H1 (cell line): Measurements from ENCODE around the gene SLU7. TPM values are rescaled to one million over a fixed set of nuclear protein-coding genes. Genes with fewer than 3 reads are reported as not detected.

Experiments
- CTCF ChIA-PET: fragments of 300-600 bp; sonication (Branson Sonifier 250); formaldehyde crosslinking; loops from one replicate; lab custom pipeline; 2021; ENCODE audit not compliant: partially characterized antibody; lab: Charles Lee
- POLR2A ChIA-PET: fragments of 300-600 bp; sonication (Branson Sonifier 250); formaldehyde crosslinking; loops from one replicate; lab custom pipeline; 2021; ENCODE audit warnings: inconsistent platforms; ENCODE audit not compliant: partially characterized antibody; lab: Charles Lee
- DNase-seq, 2 experiments: peaks; one replicate each; pipeline versions ENCODE4 v3.0.0 to v3.0.0-alpha.2; 2010 to 2022; ENCODE audit warnings: low spot score in 2 of 2, low read depth in 1 of 2, mixed read lengths in 1 of 2
- FAIRE-seq: peaks from 2 replicates; lab custom pipeline; 2011; peaks lifted over from hg19 to GRCh38; lab: Jason Lieb, UNC
- H2AFZ ChIP-seq: 2 replicates; pipeline ENCODE4 v1.8.1; 2012; ENCODE audit warnings: low read length, inconsistent platforms
- H2AK5ac ChIP-seq: 2 replicates; pipeline ENCODE4 v1.6.1; 2013; ENCODE audit warnings: low read depth, low read length
- H2BK120ac ChIP-seq: replicated peaks from 2 replicates; pipeline ENCODE3; 2013; ENCODE audit warnings: low read depth, low read length, inconsistent platforms
- H2BK12ac ChIP-seq: 2 replicates; pipeline ENCODE4 v1.6.1; 2013; ENCODE audit warnings: low read depth, low read length
- H2BK15ac ChIP-seq: 2 replicates; pipeline ENCODE4 v1.6.1; 2013; ENCODE audit warnings: low read length
- H2BK20ac ChIP-seq: 2 replicates; pipeline ENCODE4 v1.6.1; 2013; ENCODE audit warnings: low read length
- H2BK5ac ChIP-seq: 2 replicates; pipeline ENCODE4 v1.6.1; 2013; ENCODE audit warnings: low read depth, low read length
- H3K14ac ChIP-seq: 2 replicates; pipeline ENCODE4 v1.6.1; 2013; ENCODE audit warnings: inconsistent platforms; ENCODE audit not compliant: insufficient read length
- H3K18ac ChIP-seq: 2 replicates; pipeline ENCODE4 v1.6.1; 2013; ENCODE audit warnings: low read length; ENCODE audit errors: extremely low read depth
- H3K23ac ChIP-seq: 2 replicates; pipeline ENCODE4 v1.6.1; 2013; ENCODE audit warnings: inconsistent platforms; ENCODE audit not compliant: insufficient read length
- H3K23me2 ChIP-seq: 2 replicates; pipeline ENCODE4 v1.6.1; 2013; ENCODE audit warnings: low read depth, low read length
- H3K27ac ChIP-seq: 2 replicates; pipeline ENCODE4 v1.6.1; 2011; ENCODE audit warnings: low read depth, low read length, inconsistent platforms
- H3K27me3 ChIP-seq, 4 experiments: replicated peaks in 1 of 4; 1 replicate in 1 of 4; 2 replicates in 3 of 4; pipeline versions ENCODE4 v1.6.1 to v1.8.1; 2011 to 2013; ENCODE audit warnings: low read length in 3 of 4, mild to moderate bottlenecking in 3 of 4, inconsistent platforms in 2 of 4, mixed read lengths in 2 of 4, moderate library complexity in 1 of 4; ENCODE audit not compliant: control insufficient read depth in 3 of 4, insufficient read depth in 3 of 4; ENCODE audit errors: extremely low read depth in 1 of 4
- H3K36me3 ChIP-seq, 4 experiments: 2 replicates each; pipeline versions ENCODE4 v1.6.1 to v1.8.1; 2011 to 2013; ENCODE audit warnings: mild to moderate bottlenecking in 4 of 4, low read length in 3 of 4, moderate library complexity in 2 of 4, control low read depth in 1 of 4, inconsistent platforms in 1 of 4; ENCODE audit not compliant: insufficient read depth in 4 of 4, control insufficient read depth in 2 of 4
- H3K4ac ChIP-seq: replicated peaks from 2 replicates; pipeline ENCODE3; 2013; ENCODE audit warnings: low read length, low read depth, mixed read lengths, inconsistent platforms; ENCODE audit not compliant: insufficient read length
- H3K4me1 ChIP-seq, 4 experiments: replicated peaks in 1 of 4; 1 replicate in 1 of 4; 2 replicates in 3 of 4; pipeline versions ENCODE4 v1.6.1 to v1.8.1; 2011 to 2013; ENCODE audit warnings: low read length in 3 of 4, inconsistent platforms in 2 of 4, mixed read lengths in 1 of 4; ENCODE audit not compliant: insufficient read depth in 4 of 4, control insufficient read depth in 3 of 4
- H3K4me2 ChIP-seq, 2 experiments: 2 replicates each; pipeline versions ENCODE4 v1.6.1 to v1.8.1; 2011 to 2013; ENCODE audit warnings: low read depth in 2 of 2, low read length in 2 of 2, control low read depth in 1 of 2, inconsistent platforms in 1 of 2, mild to moderate bottlenecking in 1 of 2; ENCODE audit not compliant: insufficient read depth in 1 of 2
- H3K4me3 ChIP-seq, 4 experiments: fragments of 200-600, 300-600 bp in 1 of 4; sonication (generic), shearing (Covaris generic), sonication (Bioruptor Twin) in 1 of 4; 2 replicates each; pipeline versions ENCODE4 v1.5.1 to v1.8.1; 2011 to 2016; ENCODE audit warnings: low read length in 4 of 4, low read depth in 3 of 4, control low read depth in 2 of 4, inconsistent platforms in 2 of 4, mild to moderate bottlenecking in 2 of 4, mixed read lengths in 1 of 4, moderate library complexity in 1 of 4; ENCODE audit not compliant: insufficient read depth in 2 of 4; ENCODE audit errors: extremely low read depth in 1 of 4
- H3K56ac ChIP-seq: replicated peaks from 2 replicates; pipeline ENCODE3; 2013; ENCODE audit warnings: low read depth, mild to moderate bottlenecking, mixed read lengths, low read length, inconsistent platforms; ENCODE audit not compliant: insufficient read length
- H3K79me1 ChIP-seq: 2 replicates; pipeline ENCODE4 v1.6.1; 2013; ENCODE audit warnings: low read depth, low read length, control low read depth
- H3K79me2 ChIP-seq, 2 experiments: 2 replicates each; pipeline versions ENCODE4 v1.6.1 to v1.8.1; 2012 to 2013; ENCODE audit warnings: low read length in 2 of 2, mild to moderate bottlenecking in 2 of 2, inconsistent platforms in 1 of 2; ENCODE audit not compliant: insufficient read depth in 2 of 2, control insufficient read depth in 1 of 2
- H3K9ac ChIP-seq, 4 experiments: replicated peaks in 1 of 4; 1 replicate in 1 of 4; 2 replicates in 3 of 4; pipeline versions ENCODE4 v1.6.1 to v1.8.1; 2011 to 2013; ENCODE audit warnings: low read depth in 3 of 4, low read length in 3 of 4, control low read depth in 2 of 4, mild to moderate bottlenecking in 2 of 4, moderate library complexity in 2 of 4, inconsistent platforms in 1 of 4; ENCODE audit errors: extremely low read depth in 1 of 4
- H3K9me3 ChIP-seq, 2 experiments: 2 replicates each; pipeline versions ENCODE4 v1.6.1 to v1.8.1; 2012 to 2013; ENCODE audit warnings: mild to moderate bottlenecking in 2 of 2, moderate library complexity in 2 of 2, control low read depth in 1 of 2, inconsistent platforms in 1 of 2, low read depth in 1 of 2, low read length in 1 of 2, mixed read lengths in 1 of 2; ENCODE audit not compliant: insufficient read depth in 2 of 2
- H4K20me1 ChIP-seq, 2 experiments: replicated peaks in 1 of 2; 2 replicates each; pipeline versions ENCODE3 to v1.8.1; 2011 to 2013; ENCODE audit warnings: inconsistent platforms in 2 of 2, low read length in 2 of 2, mild to moderate bottlenecking in 1 of 2; ENCODE audit not compliant: insufficient read depth in 2 of 2, control insufficient read depth in 1 of 2
- H4K5ac ChIP-seq: 2 replicates; pipeline ENCODE4 v1.6.1; 2013; ENCODE audit warnings: low read length, low read depth, mixed read lengths, inconsistent platforms; ENCODE audit not compliant: insufficient read length
- H4K8ac ChIP-seq: 2 replicates; pipeline ENCODE4 v1.8.0; 2013; ENCODE audit warnings: mild to moderate bottlenecking, moderate library complexity, low read length, inconsistent platforms; ENCODE audit not compliant: insufficient read depth; ENCODE audit errors: extremely low read depth
- H4K91ac ChIP-seq: replicated peaks from 2 replicates; pipeline ENCODE3; 2013; ENCODE audit warnings: low read length, mixed read lengths, inconsistent platforms; ENCODE audit not compliant: insufficient read length
- ASH2L ChIP-seq: fragments of 200-600, 300-600 bp; sonication (generic); IDR thresholded peaks from one replicate; pipeline ENCODE4 v1.7.1; 2017; ENCODE audit warnings: low read length
- BCL11A ChIP-seq, 2 experiments: IDR thresholded peaks; one replicate each; pipeline ENCODE4 v1.6.1; 2011; ENCODE audit warnings: low read depth in 2 of 2, low read length in 2 of 2, mild to moderate bottlenecking in 2 of 2
- KDM1A ChIP-seq: fragments of 200-600, 300-600 bp; sonication (generic); IDR thresholded peaks from 2 replicates; pipeline ENCODE4 v1.7.1; 2016; ENCODE audit warnings: mild to moderate bottlenecking, low read length, borderline replicate concordance
- NANOG ChIP-seq: IDR thresholded peaks from 2 replicates; pipeline ENCODE4 v1.6.1; 2011; ENCODE audit warnings: low read length, low read depth, mild to moderate bottlenecking, inconsistent platforms; ENCODE audit not compliant: insufficient read depth, poor library complexity, severe bottlenecking
- RXRA ChIP-seq: IDR thresholded peaks from 2 replicates; pipeline ENCODE4 v1.6.1; 2011; ENCODE audit warnings: low read depth, mild to moderate bottlenecking, low read length, moderate library complexity; ENCODE audit not compliant: insufficient read depth
- SIN3A ChIP-seq, 2 experiments: IDR thresholded peaks in 1 of 2; conservative IDR thresholded peaks in 1 of 2; 2 replicates each; pipeline ENCODE4 v1.6.1; 2011 to 2012; ENCODE audit warnings: low read length in 2 of 2, improper control_type of control experiment in 1 of 2, low read depth in 1 of 2, mild to moderate bottlenecking in 1 of 2
- TAF7 ChIP-seq: optimal IDR thresholded peaks from 2 replicates; pipeline ENCODE3; 2011; ENCODE audit warnings: low read depth, mild to moderate bottlenecking, inconsistent platforms, low read length, moderate library complexity, borderline replicate concordance
- TCF12 ChIP-seq: IDR thresholded peaks from 2 replicates; pipeline ENCODE4 v1.6.1; 2011; ENCODE audit warnings: low read depth, mild to moderate bottlenecking, low read length
- TEAD4 ChIP-seq: IDR thresholded peaks from 2 replicates; pipeline ENCODE4 v1.6.1; 2012; ENCODE audit warnings: low read depth, low read length, inconsistent platforms, mixed read lengths
- ZNF274 ChIP-seq: IDR thresholded peaks from 2 replicates; pipeline ENCODE4 v1.7.0; 2012; ENCODE audit warnings: low read length, borderline replicate concordance; ENCODE audit errors: extremely low read depth
- WGBS, 2 experiments: shearing (Covaris generic) in 1 of 2; methylation state at CpG; one replicate each; pipeline versions ENCODE4 v1.1.6 to v1.1.7; 2013 to 2015; ENCODE audit warnings: low lambda C conversion rate in 2 of 2, mixed read lengths in 2 of 2, inconsistent platforms in 1 of 2, low coverage in 1 of 2, missing lambda C conversion rate in 1 of 2; ENCODE audit not compliant: insufficient replicate concordance in 2 of 2, insufficient coverage in 1 of 2, insufficient read length in 1 of 2; ENCODE audit errors: extremely low coverage in 1 of 2, missing lambda C conversion rate in 1 of 2; 5-methylcytosine and 5-hydroxymethylcytosine counted together
- polyA plus RNA-seq, 7 experiments: library from polyadenylated mRNA; depleted of rRNA in 3 of 7; stranded (reverse) in 5 of 7; unstranded in 2 of 7; fragments of >200 nt in 5 of 7; fragments of 200-250 nt in 2 of 7; gene quantifications; 1 replicate in 5 of 7; 2 replicates in 1 of 7; 4 replicates in 1 of 7; pipeline versions ENCODE4 v1.2.1 to v1.2.3, GENCODE V29; 2011 to 2013; ENCODE audit warnings: missing spikeins in 2 of 7, mixed read lengths in 2 of 7
- total RNA-seq: library from RNA; stranded (reverse); fragmentation: NEBNext Ultra II Directional; extraction: Animal tissue kit (Norgen Biotek cat#: 25700); gene quantifications from 2 replicates; pipeline ENCODE4 v1.2.1, GENCODE V29; 2021

SLU7 gene
- total and polyA plus RNA-seq, 2 of the 8 experiments (the other 6 are each of a cell fraction or from before 2014, with no cell fraction given): 6.0 to 34.1 TPM

DNA sequence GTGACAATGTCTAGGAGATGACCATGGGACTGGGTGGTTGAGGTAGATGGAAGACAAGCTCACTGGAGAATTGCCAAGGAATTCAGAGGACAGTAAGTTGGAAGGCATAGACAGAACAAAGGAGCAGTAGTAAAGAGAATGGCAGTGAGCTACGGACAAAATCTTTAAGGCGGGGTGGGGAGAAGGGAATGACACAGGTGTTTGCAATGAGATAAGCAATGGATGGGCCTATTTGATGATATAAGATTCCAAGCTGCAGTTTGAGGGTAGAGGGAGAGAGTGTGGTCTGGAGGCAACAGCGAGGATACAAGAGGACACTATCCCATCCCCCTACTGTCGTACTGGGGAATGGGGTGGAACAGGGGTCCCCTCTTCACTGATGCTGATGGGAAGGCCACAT lies 17.1 kb upstream of the SLU7 start:
- Histone ChIP-seq H2BK5ac (no peak overlapping the region), H3K4me1 (no peaks in the 10 kb centered on the region; a peak in 1 of 7 replicates), H3K36me3 (no peaks in the 10 kb centered on the region), H2BK12ac (no peak overlapping the region), H3K4ac (no peak overlapping the region), H3K79me2 (no peaks in the 10 kb centered on the region), H3K27ac (no peak overlapping the region), H4K5ac (no peak overlapping the region), H3K23me2 (no peaks in the 10 kb centered on the region; the same call in 1 of the 2 replicates), H4K20me1 (no peaks in the 10 kb centered on the region), H3K18ac (no peak overlapping the region), H3K79me1 (no peaks in the 10 kb centered on the region), H3K56ac (no peak overlapping the region), H4K91ac (no peak overlapping the region), H3K9ac (no peak overlapping the region), H3K4me3 (no peak overlapping the region), H3K27me3 (no peaks in the 10 kb centered on the region), H2AK5ac (no peak overlapping the region), H2AFZ (no peak overlapping the region), H3K4me2 (no peak overlapping the region), H2BK120ac (no peak overlapping the region), H2BK20ac (no peak overlapping the region), H3K14ac (no peak overlapping the region), H2BK15ac (no peak overlapping the region), H3K23ac (no peak overlapping the region), H4K8ac (no peak overlapping the region), H3K9me3 (no peaks in the 10 kb centered on the region)
- ChIA-PET POLR2A (interaction anchor here (0.7 to 1.9 kb wide), 2 partner anchors 13 to 14 kb away, joined by 3 to 6 read pairs; partner anchors contain the start of gene PTTG1), CTCF (interaction anchor here (0.6 to 1.2 kb wide), 6 partner anchors 10 to 414 kb away, joined by 3 to 4 read pairs (median 3); no protein-coding TSS in a partner anchor)
- no peak for DNase-seq
- TF ChIP-seq BCL11A (IDR thresholded peaks at IDR 0.05; ENCODE audit: low read depth in 2 of 2, low read length in 2 of 2): no peak
- no peak for TF ChIP-seq ASH2L
- TF ChIP-seq SIN3A (conservative IDR thresholded peaks at IDR 0.05 in 1 of 2, IDR thresholded peaks at IDR 0.05 in 1 of 2; ENCODE audit: low read depth in 1 of 2, low read length in 2 of 2): no peak
- no peak for TF ChIP-seq KDM1A
- no peak for TF ChIP-seq ZNF274
- TF ChIP-seq RXRA: no peak
- TF ChIP-seq TCF12: no peak
- no peak for TF ChIP-seq TEAD4
- no peak for TF ChIP-seq TAF7
- no peak for TF ChIP-seq NANOG
- WGBS, 2 experiments: 93% methylated on average over 4 of the region's 4 CpGs; no CpG with 5 or more reads in 1 of the 2 experiments
- no peak for FAIRE-seq
